ENCODE results near the gene DSCAML1.

DSCAML1 gene

DNA sequence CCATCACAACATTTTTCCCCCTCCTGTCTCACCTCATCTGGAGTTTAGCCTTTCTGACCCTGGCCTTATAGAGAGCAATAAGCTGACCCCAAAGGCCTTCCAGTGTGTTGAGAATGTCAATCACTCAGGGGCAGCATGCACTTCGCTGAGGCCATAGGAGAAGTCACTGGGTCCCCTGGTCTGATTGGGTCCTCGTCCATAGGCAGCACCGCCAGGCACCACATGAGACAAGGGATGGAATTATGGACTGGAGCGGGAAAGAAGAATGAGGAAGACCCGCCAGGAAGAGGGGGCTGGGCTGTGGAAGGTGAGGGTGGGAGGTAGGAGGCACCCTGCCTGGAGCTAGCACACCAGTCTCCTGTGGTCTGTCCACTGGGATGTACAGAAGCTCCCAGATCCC lies 72.9 kb downstream of the DSCAML1 start:
- no peak overlapping the region for H3K4me3 ChIP-seq (ENCODE audit: low read depth, low read length)
- TF ChIP-seq, protein P1, sequence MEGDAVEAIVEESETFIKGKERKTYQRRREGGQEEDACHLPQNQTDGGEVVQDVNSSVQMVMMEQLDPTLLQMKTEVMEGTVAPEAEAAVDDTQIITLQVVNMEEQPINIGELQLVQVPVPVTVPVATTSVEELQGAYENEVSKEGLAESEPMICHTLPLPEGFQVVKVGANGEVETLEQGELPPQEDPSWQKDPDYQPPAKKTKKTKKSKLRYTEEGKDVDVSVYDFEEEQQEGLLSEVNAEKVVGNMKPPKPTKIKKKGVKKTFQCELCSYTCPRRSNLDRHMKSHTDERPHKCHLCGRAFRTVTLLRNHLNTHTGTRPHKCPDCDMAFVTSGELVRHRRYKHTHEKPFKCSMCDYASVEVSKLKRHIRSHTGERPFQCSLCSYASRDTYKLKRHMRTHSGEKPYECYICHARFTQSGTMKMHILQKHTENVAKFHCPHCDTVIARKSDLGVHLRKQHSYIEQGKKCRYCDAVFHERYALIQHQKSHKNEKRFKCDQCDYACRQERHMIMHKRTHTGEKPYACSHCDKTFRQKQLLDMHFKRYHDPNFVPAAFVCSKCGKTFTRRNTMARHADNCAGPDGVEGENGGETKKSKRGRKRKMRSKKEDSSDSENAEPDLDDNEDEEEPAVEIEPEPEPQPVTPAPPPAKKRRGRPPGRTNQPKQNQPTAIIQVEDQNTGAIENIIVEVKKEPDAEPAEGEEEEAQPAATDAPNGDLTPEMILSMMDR (IDR thresholded peaks at IDR 0.05; ENCODE audit: insufficient read depth, low read depth, low read length, missing control alignments) = no peak
- no peak for DNase-seq (ENCODE audit: low read depth)

DNA sequence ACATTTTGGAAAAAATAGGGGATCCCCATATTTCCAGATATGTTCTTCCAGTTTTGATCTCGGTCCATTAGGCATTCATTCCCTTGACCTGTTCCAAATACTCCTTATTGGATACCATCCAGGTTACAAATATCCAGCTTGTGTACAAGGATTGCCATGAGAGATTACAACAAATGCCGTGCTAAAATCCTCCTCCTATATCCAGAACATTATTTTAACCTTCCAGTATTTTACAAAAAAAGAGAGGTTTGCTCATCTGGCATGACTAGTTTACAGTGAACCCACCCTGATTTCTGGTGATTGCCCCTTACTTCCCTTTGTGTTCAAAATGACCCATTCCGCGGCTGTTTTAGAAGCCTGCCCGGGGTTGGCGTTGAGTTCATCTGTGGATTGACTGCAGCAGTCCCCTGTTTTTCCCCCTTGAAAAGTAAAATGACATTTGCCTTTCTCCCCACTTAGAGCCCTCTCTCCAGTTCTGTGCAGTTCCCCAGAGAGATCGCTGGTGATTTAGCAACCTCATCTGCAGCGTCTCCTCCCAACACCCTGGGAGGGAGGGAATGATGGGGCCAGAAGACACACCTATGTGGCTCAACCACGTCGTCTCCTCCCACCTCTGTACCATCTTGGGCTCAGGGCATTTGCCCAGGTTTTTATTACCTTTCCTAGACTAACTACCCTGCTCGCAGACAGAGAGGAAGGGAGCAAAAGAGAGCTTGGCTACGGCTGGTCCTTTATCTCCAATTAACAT lies 73.6 kb downstream of the DSCAML1 start:
- no peak for DNase-seq (ENCODE audit: low read depth)
- TF ChIP-seq, protein P1 (IDR thresholded peaks at IDR 0.05; ENCODE audit: insufficient read depth, low read depth, low read length, missing control alignments) = no peak
- no peak overlapping the region for H3K4me3 ChIP-seq (ENCODE audit: low read depth, low read length)

DNA sequence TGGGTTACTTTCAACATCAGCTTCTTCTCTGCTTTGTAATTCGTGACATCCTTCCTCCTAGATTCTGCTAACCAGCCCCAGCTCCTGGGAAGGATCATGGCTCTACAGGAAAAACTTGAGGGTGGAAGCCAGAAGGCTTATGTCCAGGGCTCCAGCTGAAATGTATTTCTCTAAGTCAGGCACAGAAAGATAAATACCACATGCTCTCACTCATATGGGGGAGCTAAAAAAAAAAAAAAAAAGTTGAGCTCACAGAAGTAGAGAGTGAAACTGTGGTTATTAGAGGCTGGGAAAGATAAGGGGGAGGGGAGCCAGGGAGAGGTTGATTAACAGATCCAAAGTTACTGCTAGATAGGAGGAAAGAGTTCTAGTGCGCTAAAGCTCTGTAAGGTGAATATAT lies 74.9 kb downstream of the DSCAML1 start:
- TF ChIP-seq, protein P1 (IDR thresholded peaks at IDR 0.05; ENCODE audit: insufficient read depth, low read depth, low read length, missing control alignments) = no peak
- H3K4me3 ChIP-seq (ENCODE audit: low read depth, low read length) = no peak overlapping the region
- no peak for DNase-seq (ENCODE audit: low read depth)

DNA sequence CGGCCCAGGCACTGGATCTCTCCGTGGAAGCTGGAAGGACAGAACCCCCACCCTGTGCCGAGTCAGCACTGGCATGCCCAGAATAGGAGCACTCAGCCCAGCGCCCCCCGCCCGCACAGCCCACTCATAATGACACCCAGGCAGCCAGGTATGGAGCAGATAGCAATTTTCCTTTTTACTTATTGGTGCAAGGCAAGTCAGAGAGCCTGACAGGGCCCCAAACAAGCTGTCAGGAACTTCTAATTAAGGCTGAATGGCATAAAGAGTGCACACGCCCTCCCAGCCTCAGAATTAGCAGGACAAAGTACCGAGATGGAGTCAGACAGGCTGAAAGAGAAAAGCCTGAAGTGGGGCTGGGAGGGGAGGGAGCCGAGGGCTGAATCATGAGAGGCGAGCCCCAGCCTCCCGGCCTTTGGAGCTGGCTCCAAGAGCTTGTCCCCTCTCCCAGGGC lies 76.9 kb downstream of the DSCAML1 start:
- DNase-seq (ENCODE audit: low read depth) = no peak
- H3K4me3 ChIP-seq (ENCODE audit: low read depth, low read length) = no peak overlapping the region
- TF ChIP-seq, protein P1 (IDR thresholded peaks at IDR 0.05; ENCODE audit: insufficient read depth, low read depth, low read length, missing control alignments) = no peak

DNA sequence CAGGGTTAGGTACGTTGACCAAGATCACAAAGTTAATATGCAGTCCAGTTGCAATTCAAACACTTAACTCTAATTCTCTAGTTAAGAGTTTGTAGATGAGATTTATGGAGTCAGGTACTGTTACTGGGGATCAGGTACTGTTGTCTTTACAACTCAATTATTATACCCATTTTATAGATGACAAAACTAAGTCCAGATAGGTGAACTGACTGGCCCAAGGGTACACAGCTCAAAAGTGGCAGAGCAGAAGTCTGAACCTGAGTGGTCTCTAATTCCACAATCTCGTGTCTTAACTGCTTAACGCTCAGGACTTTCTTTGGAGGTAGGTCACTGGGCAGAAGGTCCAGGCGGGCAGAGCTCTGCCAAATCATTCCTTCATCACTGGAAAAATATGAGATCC lies 77.5 kb downstream of the DSCAML1 start:
- DNase-seq (ENCODE audit: low read depth) = no peak
- TF ChIP-seq, protein P1 (IDR thresholded peaks at IDR 0.05; ENCODE audit: insufficient read depth, low read depth, low read length, missing control alignments) = no peak
- no peak overlapping the region for H3K4me3 ChIP-seq (ENCODE audit: low read depth, low read length)

DNA sequence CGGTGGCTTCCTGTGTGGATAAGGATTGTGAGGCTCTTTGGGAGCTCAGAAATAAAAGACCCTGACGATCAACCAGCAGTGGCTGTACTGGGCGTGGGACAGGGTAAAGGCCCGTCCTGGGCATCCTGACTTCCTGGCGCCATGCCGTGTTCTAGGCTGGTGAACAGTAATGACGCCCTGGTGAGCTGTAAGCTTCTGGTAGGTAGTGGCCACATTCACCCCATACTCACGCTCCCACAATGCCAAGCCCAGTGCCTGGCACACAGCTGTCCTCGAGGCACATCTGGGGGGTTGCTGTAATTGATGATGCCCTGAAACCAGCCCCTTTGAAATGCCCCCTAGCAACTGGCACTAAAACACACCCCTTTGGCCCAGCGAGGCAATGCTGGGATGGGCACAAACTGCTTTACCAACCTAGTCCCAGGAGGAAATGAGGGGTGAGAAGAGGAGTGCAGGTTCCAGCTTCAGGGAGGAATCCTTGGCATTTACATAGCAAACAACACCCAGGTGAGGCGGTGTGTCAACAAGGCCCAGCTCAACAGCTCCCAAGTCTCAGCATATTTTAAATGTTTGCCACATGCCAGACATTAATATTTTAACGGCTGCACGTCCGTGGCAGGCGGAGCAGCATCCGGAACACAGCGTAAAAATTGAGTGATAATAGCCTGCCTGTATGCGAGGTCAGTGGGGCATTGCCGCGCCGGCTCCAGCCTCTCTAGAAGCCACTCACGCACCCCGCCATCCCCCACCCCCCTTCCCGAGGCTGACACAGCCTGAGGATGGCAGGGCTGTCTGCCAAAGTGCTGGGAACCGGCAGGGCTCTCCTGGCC lies 79.3 kb downstream of the DSCAML1 start:
- TF ChIP-seq, protein P1 (IDR thresholded peaks at IDR 0.05; ENCODE audit: insufficient read depth, low read depth, low read length, missing control alignments) = no peak
- no peak overlapping the region for H3K4me3 ChIP-seq (ENCODE audit: low read depth, low read length)
- DNase-seq (ENCODE audit: low read depth) = no peak

Measured in GM12865 (cell line).